ENCODE measurements around the gene SORL1.

SORL1 gene

DNA sequence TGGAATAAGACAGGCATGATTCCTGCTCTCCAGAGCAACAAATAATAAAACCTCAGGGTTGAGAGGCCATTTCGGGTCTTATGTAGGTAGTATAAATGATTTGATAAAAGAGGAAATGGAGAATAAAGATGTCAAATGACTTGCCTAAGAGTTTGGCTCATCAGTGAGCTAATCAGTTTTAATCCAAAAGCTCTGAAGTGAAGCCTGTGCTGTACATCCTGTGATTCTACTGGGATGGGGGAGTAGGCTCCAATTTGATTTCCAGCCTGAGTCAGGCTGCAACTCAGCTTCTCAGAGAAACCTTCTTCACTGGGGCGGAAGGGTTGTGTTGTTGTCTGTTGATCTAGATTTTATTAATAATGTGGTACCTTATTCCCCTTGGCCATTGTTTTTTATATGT lies 192.9 kb downstream of the SORL1 start:
- no peak overlapping the region for H3K4me2 ChIP-seq
- no peaks in the 10 kb centered on the region for H4K20me1 ChIP-seq (ENCODE audit: insufficient read depth)
- no peak overlapping the region for H3K9ac ChIP-seq
- no peaks in the 10 kb centered on the region for H3K27me3 ChIP-seq (ENCODE audit: insufficient read depth, low read depth)
- no peak overlapping the region for H3K4me3 ChIP-seq (IDR thresholded peaks at IDR 0.05; ENCODE audit: insufficient read depth, low read depth, low read length)
- no peaks in the 10 kb centered on the region for H3K36me3 ChIP-seq (ENCODE audit: insufficient read depth)
- H3K27ac ChIP-seq, result no peak overlapping the region
- no peaks in the 10 kb centered on the region for H3K79me2 ChIP-seq (ENCODE audit: insufficient read depth, low read depth)
- H3K4me1 ChIP-seq (ENCODE audit: low read depth, poor library complexity, severe bottlenecking), result no peaks in the 10 kb centered on the region
- TF ChIP-seq, protein P1, sequence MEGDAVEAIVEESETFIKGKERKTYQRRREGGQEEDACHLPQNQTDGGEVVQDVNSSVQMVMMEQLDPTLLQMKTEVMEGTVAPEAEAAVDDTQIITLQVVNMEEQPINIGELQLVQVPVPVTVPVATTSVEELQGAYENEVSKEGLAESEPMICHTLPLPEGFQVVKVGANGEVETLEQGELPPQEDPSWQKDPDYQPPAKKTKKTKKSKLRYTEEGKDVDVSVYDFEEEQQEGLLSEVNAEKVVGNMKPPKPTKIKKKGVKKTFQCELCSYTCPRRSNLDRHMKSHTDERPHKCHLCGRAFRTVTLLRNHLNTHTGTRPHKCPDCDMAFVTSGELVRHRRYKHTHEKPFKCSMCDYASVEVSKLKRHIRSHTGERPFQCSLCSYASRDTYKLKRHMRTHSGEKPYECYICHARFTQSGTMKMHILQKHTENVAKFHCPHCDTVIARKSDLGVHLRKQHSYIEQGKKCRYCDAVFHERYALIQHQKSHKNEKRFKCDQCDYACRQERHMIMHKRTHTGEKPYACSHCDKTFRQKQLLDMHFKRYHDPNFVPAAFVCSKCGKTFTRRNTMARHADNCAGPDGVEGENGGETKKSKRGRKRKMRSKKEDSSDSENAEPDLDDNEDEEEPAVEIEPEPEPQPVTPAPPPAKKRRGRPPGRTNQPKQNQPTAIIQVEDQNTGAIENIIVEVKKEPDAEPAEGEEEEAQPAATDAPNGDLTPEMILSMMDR (conservative IDR thresholded peaks at IDR 0.05; ENCODE audit: low read depth, low read length), result no peak
- H2AFZ ChIP-seq (ENCODE audit: low read depth), result no peak overlapping the region

DNA sequence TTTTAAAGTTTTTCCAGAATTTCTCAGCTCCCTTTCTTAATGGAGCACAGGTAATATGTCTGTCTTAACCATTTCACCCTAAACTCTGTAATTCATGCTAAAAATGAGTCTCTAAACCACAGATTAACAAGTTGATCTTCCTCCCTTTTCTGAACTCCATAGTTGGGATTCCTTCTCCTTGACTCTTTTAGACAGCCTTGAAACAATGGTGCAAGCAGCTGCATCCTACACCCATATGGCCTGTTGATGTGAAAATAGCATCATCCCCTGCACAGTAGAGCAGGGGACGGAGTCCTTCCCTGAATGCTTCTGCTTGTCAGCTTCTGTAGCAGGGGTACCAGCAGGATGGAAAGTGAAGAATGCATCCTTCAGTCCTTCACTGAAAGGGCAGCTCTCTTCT lies 193.5 kb downstream of the SORL1 start:
- TF ChIP-seq, protein P1 (conservative IDR thresholded peaks at IDR 0.05; ENCODE audit: low read depth, low read length), result no peak
- no peak overlapping the region for H3K27ac ChIP-seq
- H3K79me2 ChIP-seq (ENCODE audit: insufficient read depth, low read depth), result no peaks in the 10 kb centered on the region
- no peak overlapping the region for H3K4me2 ChIP-seq
- H2AFZ ChIP-seq (ENCODE audit: low read depth), result no peak overlapping the region
- H3K4me3 ChIP-seq (IDR thresholded peaks at IDR 0.05; ENCODE audit: insufficient read depth, low read depth, low read length), result no peak overlapping the region
- H3K27me3 ChIP-seq (ENCODE audit: insufficient read depth, low read depth), result no peaks in the 10 kb centered on the region
- H3K4me1 ChIP-seq (ENCODE audit: low read depth, poor library complexity, severe bottlenecking), result no peaks in the 10 kb centered on the region
- no peaks in the 10 kb centered on the region for H3K36me3 ChIP-seq (ENCODE audit: insufficient read depth)
- no peaks in the 10 kb centered on the region for H4K20me1 ChIP-seq (ENCODE audit: insufficient read depth)
- H3K9ac ChIP-seq, result no peak overlapping the region

GRCh38 chr11:121648306-121648705 lies 196.2 kb downstream of the SORL1 start:
- Histone ChIP-seq H3K9ac (no peak overlapping the region), H3K4me3 (IDR thresholded peaks at IDR 0.05; ENCODE audit: insufficient read depth, low read depth, low read length) (no peak overlapping the region), H3K4me2 (no peak overlapping the region), H3K27ac (no peak overlapping the region), H2AFZ (ENCODE audit: low read depth) (no peak overlapping the region), H4K20me1 (ENCODE audit: insufficient read depth) (no peaks in the 10 kb centered on the region), H3K27me3 (ENCODE audit: insufficient read depth, low read depth) (no peaks in the 10 kb centered on the region), H3K4me1 (ENCODE audit: low read depth, poor library complexity, severe bottlenecking) (no peaks in the 10 kb centered on the region), H3K79me2 (ENCODE audit: insufficient read depth, low read depth) (no peaks in the 10 kb centered on the region), H3K36me3 (ENCODE audit: insufficient read depth) (no peaks in the 10 kb centered on the region)
- TF ChIP-seq, protein P1 (conservative IDR thresholded peaks at IDR 0.05; ENCODE audit: low read depth, low read length), result no peak

DNA sequence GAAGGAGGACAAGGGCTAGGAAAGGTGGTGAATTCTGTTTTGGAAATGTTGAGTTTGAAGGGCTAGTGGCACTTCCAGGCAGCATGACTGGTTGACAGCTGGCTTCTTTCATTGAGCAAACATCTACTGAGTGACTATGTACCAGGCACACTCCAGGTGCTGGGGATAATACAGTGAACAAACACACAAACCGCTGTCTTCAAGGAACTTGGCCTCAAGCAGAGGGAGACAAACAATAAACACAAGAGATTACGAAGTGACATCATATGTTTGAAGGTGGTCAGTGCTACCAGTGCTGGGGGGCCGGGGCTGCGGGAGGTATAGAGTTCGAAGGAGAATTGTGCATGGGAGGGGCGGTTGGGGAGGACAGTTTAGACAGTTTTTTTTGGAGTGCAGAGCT lies 197.7 kb downstream of the SORL1 start:
- TF ChIP-seq, protein P1 (conservative IDR thresholded peaks at IDR 0.05; ENCODE audit: low read depth, low read length), result no peak

More for the DNA sequence above, 197.7 kb downstream of the SORL1 start:
- H2AFZ ChIP-seq (ENCODE audit: low read depth), result no peak overlapping the region
- H3K27me3 ChIP-seq (ENCODE audit: insufficient read depth, low read depth), result no peaks in the 10 kb centered on the region
- no peak overlapping the region for H3K4me3 ChIP-seq (IDR thresholded peaks at IDR 0.05; ENCODE audit: insufficient read depth, low read depth, low read length)
- no peak overlapping the region for H3K27ac ChIP-seq
- no peak overlapping the region for H3K4me2 ChIP-seq
- no peaks in the 10 kb centered on the region for H3K79me2 ChIP-seq (ENCODE audit: insufficient read depth, low read depth)
- H3K36me3 ChIP-seq (ENCODE audit: insufficient read depth), result no peaks in the 10 kb centered on the region
- no peaks in the 10 kb centered on the region for H3K4me1 ChIP-seq (ENCODE audit: low read depth, poor library complexity, severe bottlenecking)
- H3K9ac ChIP-seq, result no peak overlapping the region
- H4K20me1 ChIP-seq (ENCODE audit: insufficient read depth), result no peaks in the 10 kb centered on the region
